GM21447 (cell line): Measurements from ENCODE around the gene BMP7.
"Not testable (repeated sequence)": the region's sequence is repeated elsewhere in the genome, so short reads cannot be mapped to it uniquely, and the experiment has no call there.

ENCODE experiments used
- ATAC-seq: cut with Tn5 transposase; IDR thresholded peaks from one replicate; pipeline ENCODE4 v1.9.1; 2021; ENCODE audit not compliant: unreplicated experiment

Gene BMP7

GRCh38 chr20:57288651-57289277, 22.3 kb upstream of the BMP7 start:
- ATAC-seq, result no peak

- no peak for ATAC-seq
Measured at GRCh38 chr20:57287901-57288300, 21.5 kb upstream of the BMP7 start.

GRCh38 chr20:57287007-57287880, 20.8 kb upstream of the BMP7 start:
- no peak for ATAC-seq

GRCh38 chr20:57283860-57284259, 17.4 kb upstream of the BMP7 start:
- ATAC-seq, result no peak

- ATAC-seq, result no peak
Measured at GRCh38 chr20:57282670-57283361, 16.4 kb upstream of the BMP7 start.

- no peak for ATAC-seq
Measured at GRCh38 chr20:57281900-57282299, 15.5 kb upstream of the BMP7 start.

GRCh38 chr20:57280221-57280620, 13.8 kb upstream of the BMP7 start:
- no peak for ATAC-seq

- not testable (repeated sequence) for ATAC-seq
Measured at GRCh38 chr20:57279548-57279947, 13.1 kb upstream of the BMP7 start.

GRCh38 chr20:57278457-57278856, 12.0 kb upstream of the BMP7 start:
- ATAC-seq, result no peak

GRCh38 chr20:57277398-57278105, 11.1 kb upstream of the BMP7 start:
- no peak for ATAC-seq

GRCh38 chr20:57276221-57276620, 9.8 kb upstream of the BMP7 start:
- ATAC-seq, result no peak

GRCh38 chr20:57275813-57276212, 9.4 kb upstream of the BMP7 start:
- ATAC-seq, result no peak

GRCh38 chr20:57275334-57275733, 8.9 kb upstream of the BMP7 start:
- ATAC-seq, result no peak

GRCh38 chr20:57274846-57275245, 8.4 kb upstream of the BMP7 start:
- no peak for ATAC-seq

- no peak for ATAC-seq
Measured at GRCh38 chr20:57274299-57274698, 7.9 kb upstream of the BMP7 start.

- no peak for ATAC-seq
Measured at GRCh38 chr20:57272883-57273535, 6.6 kb upstream of the BMP7 start.

- no peak for ATAC-seq
Measured at GRCh38 chr20:57270204-57270984, 4.0 kb upstream of the BMP7 start.

- no peak for ATAC-seq
Measured at GRCh38 chr20:57269148-57269984, 2.9 kb upstream of the BMP7 start.
